GM12891 (cell line): ENCODE measurements around the gene CTLA4.
"Not testable (repeated sequence)": the region's sequence is repeated elsewhere in the genome, so short reads cannot be mapped to it uniquely, and the experiment has no call there.

Experiments used
- DNase-seq: peaks from one replicate; pipeline ENCODE4 v3.0.0; 2011; ENCODE audit warnings: low spot score; ENCODE audit not compliant: insufficient read length
- FAIRE-seq: peaks from 2 replicates; lab custom pipeline; 2011; peaks lifted over from hg19 to GRCh38; lab: Jason Lieb, UNC
- PAX5 ChIP-seq: IDR thresholded peaks from 2 replicates; pipeline ENCODE4 v1.6.1; 2011; ENCODE audit warnings: low read length, moderate library complexity, mild to moderate bottlenecking; ENCODE audit not compliant: insufficient read depth, severe bottlenecking
- POLR2A ChIP-seq: IDR thresholded peaks from 2 replicates; pipeline ENCODE4 v1.6.1; 2011; ENCODE audit warnings: low read depth, low read length, control low read depth
- POLR2AphosphoS5 ChIP-seq: IDR thresholded peaks from 2 replicates; pipeline ENCODE4 v1.6.1; 2011; ENCODE audit warnings: low read depth, low read length, control low read depth
- POU2F2 ChIP-seq: IDR thresholded peaks from 2 replicates; pipeline ENCODE4 v1.6.1; 2011; ENCODE audit warnings: low read depth, mild to moderate bottlenecking, control low read depth, low read length, moderate library complexity
- SPI1 ChIP-seq: IDR thresholded peaks from 2 replicates; pipeline ENCODE4 v1.6.1; 2011; ENCODE audit warnings: low read depth, low read length, control low read depth
- TAF1 ChIP-seq: IDR thresholded peaks from 2 replicates; pipeline ENCODE4 v1.6.1; 2011; ENCODE audit warnings: low read depth, low read length, control low read depth

CTLA4 gene

DNA sequence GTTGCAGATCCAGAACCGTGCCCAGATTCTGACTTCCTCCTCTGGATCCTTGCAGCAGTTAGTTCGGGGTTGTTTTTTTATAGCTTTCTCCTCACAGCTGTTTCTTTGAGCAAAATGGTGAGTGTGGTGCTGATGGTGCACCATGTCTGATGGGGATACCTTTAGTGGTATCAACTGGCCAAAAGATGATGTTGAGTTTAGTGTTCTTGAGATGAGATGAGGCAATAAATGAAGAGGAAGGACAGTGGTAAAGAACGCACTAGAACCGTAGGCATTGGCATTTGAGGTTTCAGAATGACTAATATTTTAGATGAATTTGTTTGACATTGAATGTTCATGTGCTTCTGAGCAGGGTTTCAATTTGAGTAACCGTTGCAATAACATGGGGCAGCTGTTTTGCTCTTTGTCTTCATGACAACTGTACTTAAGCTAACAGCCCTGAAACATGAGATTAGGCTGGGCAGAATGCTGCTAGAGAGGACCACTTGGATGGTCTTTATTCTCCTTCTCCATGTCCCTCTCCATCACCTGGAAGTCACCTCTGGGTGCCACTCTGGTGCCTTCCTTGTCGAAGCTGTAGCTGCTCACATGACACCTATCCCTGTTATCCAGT is 3.9 kb downstream of the CTLA4 start:
- DNase-seq (peak; percentile 30), FAIRE-seq (peak; percentile 96)
- no peak for TF ChIP-seq POLR2A
- no peak for TF ChIP-seq POLR2AphosphoS5
- TF ChIP-seq POU2F2 = peak; percentile 91
- no peak for TF ChIP-seq PAX5
- TF ChIP-seq SPI1 = no peak
- TF ChIP-seq TAF1 = no peak

DNA sequence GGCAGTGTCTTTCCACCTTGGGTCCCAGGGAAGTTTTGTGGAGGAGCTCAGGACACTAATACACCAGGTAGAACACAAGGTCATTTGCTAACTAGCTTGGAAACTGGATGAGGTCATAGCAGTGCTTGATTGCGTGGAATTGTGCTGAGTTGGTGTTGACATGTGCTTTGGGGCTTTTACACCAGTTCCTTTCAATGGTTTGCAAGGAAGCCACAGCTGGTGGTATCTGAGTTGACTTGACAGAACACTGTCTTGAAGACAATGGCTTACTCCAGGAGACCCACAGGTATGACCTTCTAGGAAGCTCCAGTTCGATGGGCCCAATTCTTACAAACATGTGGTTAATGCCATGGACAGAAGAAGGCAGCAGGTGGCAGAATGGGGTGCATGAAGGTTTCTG is 5.9 kb downstream of the CTLA4 start:
- FAIRE-seq (no peak), DNase-seq (no peak)
- no peak for TF ChIP-seq TAF1
- TF ChIP-seq PAX5 = no peak
- no peak for TF ChIP-seq SPI1

DNA sequence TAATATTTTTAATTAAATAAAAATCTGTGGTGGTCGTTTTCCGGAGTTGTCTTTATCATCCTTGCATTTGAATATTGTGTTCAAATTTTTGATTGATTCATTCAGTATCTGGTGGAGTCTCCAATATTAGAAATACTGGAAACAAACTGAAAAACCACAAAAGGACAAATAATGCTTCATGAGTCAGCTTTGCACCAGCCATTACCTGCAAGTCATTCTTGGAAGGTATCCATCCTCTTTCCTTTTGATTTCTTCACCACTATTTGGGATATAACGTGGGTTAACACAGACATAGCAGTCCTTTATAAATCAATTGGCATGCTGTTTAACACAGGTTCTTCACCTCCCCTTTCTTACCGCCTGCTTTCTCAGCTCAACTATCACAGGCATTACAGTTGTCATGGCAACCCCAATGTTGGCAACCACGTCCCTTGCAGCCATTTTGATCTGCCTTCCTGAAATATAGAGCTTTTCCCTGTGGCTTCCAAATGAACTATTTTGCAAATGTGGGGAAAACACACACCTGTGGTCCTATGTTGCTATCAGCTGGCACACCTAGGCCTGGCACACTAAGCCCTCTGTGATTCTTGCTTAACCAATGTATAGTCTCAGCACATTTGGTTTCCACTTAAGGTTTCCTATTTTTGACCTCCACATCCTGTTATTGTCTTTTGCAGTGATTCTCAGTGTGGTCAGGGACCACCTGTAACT is 6.5 kb downstream of the CTLA4 start:
- DNase-seq = no peak
- FAIRE-seq = no peak
- TF ChIP-seq PAX5 (no peak), POLR2A (no peak), POLR2AphosphoS5 (no peak), SPI1 (no peak), TAF1 (no peak), POU2F2 (no peak)

DNA sequence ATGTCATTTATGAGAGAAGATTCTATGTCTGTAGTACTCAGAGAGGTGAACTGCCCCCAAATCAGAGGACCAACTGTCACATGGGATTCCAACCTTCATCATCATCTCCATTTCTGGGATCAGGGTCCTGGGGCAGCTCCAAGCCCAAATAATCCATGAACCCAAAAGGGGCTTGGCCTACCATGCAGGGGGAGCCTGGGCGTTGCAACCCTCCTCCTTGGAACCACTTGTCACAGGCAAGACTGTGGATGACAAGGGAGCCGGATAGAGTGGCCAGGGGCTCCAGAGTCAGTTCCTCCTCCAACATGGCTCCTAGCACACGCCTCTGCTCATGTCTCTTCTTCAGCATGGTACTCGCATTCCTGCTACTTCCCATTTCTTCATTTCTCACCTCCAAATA is 7.9 kb downstream of the CTLA4 start:
- FAIRE-seq (no peak), DNase-seq (no peak)
- TF ChIP-seq POLR2AphosphoS5 (no peak), SPI1 (no peak), TAF1 (no peak), POU2F2 (no peak), PAX5 (no peak), POLR2A (no peak)

DNA sequence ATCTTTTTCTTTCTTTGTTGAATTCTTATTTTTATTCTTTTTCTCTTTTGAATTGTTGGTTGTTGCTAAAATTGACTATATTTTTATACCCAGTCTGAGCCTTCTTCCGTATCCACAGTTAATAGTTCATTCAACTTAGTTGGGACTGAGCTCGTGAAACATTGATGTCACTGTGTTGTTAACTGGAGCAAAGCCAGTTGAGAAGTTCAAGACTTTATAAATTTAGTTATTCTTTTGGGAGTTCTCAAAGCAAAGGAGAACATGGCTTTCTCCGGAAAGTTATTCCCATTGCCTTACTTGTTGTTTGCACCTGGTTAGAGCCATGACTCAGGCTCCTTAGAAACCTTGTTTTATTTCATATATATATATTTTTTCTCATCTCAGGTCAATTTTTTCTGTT is 8.8 kb downstream of the CTLA4 start:
- no peak for TF ChIP-seq TAF1
- TF ChIP-seq POU2F2 = no peak
- no peak for TF ChIP-seq PAX5
- no peak for TF ChIP-seq POLR2AphosphoS5
- no peak for TF ChIP-seq POLR2A
- no peak for TF ChIP-seq SPI1
- FAIRE-seq (no peak), DNase-seq (no peak)

DNA sequence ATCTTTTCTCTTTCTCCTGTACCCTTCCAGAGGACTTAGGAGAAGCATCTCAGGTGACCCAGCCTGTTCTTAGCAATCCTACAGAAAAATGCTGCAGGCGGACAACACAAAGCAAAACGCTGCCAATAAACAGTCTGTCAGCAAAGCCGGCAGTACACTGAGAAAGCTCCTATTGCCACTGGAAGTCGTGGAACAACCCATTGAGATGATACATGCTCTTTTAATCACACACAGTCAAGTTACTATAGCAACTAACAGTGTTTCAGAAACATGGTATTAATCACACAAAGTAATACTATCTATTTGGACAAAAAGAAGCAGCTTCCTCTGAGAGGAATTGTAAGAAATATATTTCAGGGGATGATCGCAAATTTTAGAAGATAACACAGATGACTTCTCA is 10.5 kb downstream of the CTLA4 start:
- FAIRE-seq (no peak), DNase-seq (no peak)
- TF ChIP-seq SPI1 = no peak
- TF ChIP-seq POLR2A = no peak

DNA sequence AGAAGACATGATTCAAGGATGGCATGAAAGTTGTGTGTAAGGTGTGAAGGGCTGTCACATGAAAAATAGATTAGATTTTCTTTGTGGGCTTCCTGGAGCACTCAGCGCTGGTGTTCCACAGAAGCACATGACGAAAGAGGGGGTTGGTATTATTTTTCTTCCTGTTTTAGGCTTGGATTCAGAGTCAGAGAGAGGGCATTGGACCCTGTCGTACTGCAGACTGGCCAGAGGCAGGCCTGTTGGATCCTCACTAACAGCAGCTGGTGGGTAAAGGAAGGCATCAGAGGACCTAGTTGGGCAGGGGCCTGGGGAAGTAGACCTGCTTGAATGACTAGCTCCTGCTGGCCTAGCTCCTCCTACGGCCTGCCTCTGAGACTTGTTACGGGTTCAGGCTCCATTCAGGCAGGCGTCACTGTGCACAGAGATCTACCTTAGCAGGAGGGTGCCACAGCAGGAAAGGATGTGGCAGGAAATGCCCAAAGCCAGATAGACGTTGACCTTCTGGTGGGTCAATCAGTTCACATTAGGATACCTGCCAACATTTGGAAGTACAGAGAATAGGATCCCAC is 13.1 kb downstream of the CTLA4 start:
- no peak for FAIRE-seq
- TF ChIP-seq POLR2AphosphoS5 = no peak
- no peak for TF ChIP-seq POLR2A
- no peak for TF ChIP-seq TAF1
- TF ChIP-seq PAX5 = no peak
- TF ChIP-seq SPI1 = no peak
- TF ChIP-seq POU2F2 = no peak
- DNase-seq = no peak

DNA sequence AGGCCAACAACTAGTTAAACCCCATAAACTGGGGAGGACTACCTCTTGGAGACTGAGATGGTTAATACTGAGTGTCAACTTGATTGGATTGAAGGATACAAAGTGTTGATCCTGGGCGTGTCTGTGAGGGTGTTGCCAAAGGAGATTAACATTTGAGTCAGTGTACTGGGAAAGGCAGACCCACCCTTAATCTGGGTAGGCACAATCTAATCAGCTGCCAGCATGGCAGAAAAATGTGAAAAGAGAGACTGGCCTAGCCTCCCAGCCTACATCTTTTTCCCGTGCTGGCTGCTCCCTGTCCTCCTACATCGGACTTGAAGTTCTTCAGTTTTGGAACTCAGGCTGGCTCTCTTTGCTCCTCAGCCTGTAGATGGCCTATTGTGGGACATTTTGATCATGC is 13.6 kb downstream of the CTLA4 start:
- FAIRE-seq, DNase-seq: not testable (repeated sequence)

DNA sequence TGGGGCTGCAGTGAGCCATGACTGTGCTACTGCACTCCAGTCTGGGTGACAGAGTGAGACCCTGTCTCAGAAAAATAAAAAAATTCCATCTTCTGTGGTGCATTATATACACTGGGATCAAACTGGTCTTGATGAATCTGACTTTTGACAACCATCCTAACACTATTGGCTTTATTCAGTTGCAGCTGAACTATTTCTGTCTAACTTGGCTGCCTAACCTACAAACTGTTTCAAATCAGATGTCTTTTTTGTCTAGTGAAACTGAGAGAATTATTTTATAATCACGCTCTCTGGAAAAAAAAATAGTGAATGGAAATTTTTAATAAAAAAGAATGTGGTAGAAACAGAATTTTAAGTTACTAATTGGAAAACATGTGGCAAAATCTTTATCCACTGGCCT is 15.0 kb downstream of the CTLA4 start:
- DNase-seq (no peak), FAIRE-seq (no peak)
- TF ChIP-seq SPI1 = no peak
- TF ChIP-seq POLR2AphosphoS5 = no peak
- no peak for TF ChIP-seq TAF1
- no peak for TF ChIP-seq PAX5
- TF ChIP-seq POU2F2 = no peak
- TF ChIP-seq POLR2A = no peak

DNA sequence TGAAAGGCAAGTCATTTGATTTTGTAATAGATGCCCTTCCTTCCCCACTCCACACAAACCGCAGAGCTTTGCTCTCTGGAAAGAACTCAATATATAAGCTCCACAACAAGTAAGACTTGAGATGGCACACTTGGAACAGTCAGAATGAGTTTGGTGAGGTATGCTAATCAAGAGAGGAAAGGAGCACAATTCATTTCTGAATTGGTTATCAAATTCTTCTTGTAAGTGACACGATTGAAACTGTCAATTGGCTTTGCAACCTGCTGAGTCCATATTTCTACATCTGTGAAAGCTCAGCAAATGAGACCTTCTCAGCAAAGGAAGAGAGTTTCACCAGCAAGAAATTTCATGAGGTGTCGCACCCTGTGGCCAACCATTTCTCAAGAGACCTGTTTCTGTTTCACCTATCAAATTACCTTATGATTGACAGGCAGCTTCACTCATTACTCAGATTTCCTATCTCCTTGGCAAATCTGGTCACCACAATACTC is 19.1 kb downstream of the CTLA4 start:
- TF ChIP-seq PAX5 (no peak), POLR2AphosphoS5 (no peak), SPI1 (no peak), POLR2A (no peak), TAF1 (no peak)
- DNase-seq (no peak), FAIRE-seq (no peak)
